Natural killer cell treated with Interleukin-12 subunit alpha and Interleukin-12 subunit beta and Interleukin-15 and Interleukin-18, amount 100 ng/mL, for 72 hours (primary cell): ENCODE measurements around the gene FHAD1. TPM values are rescaled to one million over a fixed set of nuclear protein-coding genes. Genes with fewer than 3 reads are reported as not detected.

ENCODE experiments used
- ATAC-seq, 2 donors: fragments of 150-1000 bp; cut with Tn5 transposase in 1 of 2; sonication (Bioruptor Pico), chemical (Tn5 transposase) in 1 of 2; 2 replicates each; pipeline ENCODE4 v1.10.0; 2021
- DNase-seq: peaks from one replicate; pipeline ENCODE4 v3.0.0; 2022; ENCODE audit warnings: low spot score
- H3K27ac Mint-ChIP-seq, 2 donors: 1 replicate in 1 of 2; 2 replicates in 1 of 2; pipeline ENCODE4 v1.8.0; 2022; ENCODE audit warnings: mixed read lengths in 2 of 2, mild to moderate bottlenecking in 1 of 2, moderate library complexity in 1 of 2
- H3K27me3 Mint-ChIP-seq, 2 donors: 1 replicate in 1 of 2; 2 replicates in 1 of 2; pipeline ENCODE4 v1.8.0; 2022; ENCODE audit warnings: mixed read lengths in 2 of 2
- H3K36me3 Mint-ChIP-seq: one replicate; pipeline ENCODE4 v1.8.0; 2022; ENCODE audit warnings: mixed read lengths
- H3K4me1 Mint-ChIP-seq, 2 donors: 1 replicate in 1 of 2; 2 replicates in 1 of 2; pipeline ENCODE4 v1.8.0; 2022; ENCODE audit warnings: low read depth in 2 of 2, mixed read lengths in 2 of 2, mild to moderate bottlenecking in 1 of 2
- H3K4me3 Mint-ChIP-seq: one replicate; pipeline ENCODE4 v1.8.0; 2022; ENCODE audit warnings: mixed read lengths
- H3K9me3 Mint-ChIP-seq: 2 replicates; pipeline ENCODE4 v1.8.0; 2022; ENCODE audit warnings: mixed read lengths
- total RNA-seq, 2 donors: library from RNA; stranded (reverse); gene quantifications; one replicate each; pipeline ENCODE4 v1.2.3, GENCODE V29; 2022

Gene FHAD1
- total RNA-seq, 2 donors from 2014 or later, result 0.42 TPM; not detected in 1

- ATAC-seq (no peak), DNase-seq (no peak)
- Mint-ChIP-seq H3K9me3 (no peaks in the 10 kb centered on the region), H3K4me3 (peak overlapping the region; percentile 83), H3K27ac (peak overlapping the region; percentile 72 to 80), H3K27me3 (no peaks in the 10 kb centered on the region), H3K36me3 (no peaks in the 10 kb centered on the region), H3K4me1 (peaks cover 71 to 77% of the 10 kb centered on the region in 2 donors)
Measured at GRCh38 chr1:15344380-15344779, 97.4 kb downstream of the FHAD1 start.

- Mint-ChIP-seq H3K27ac (peak overlapping the region; percentile 72 to 80), H3K27me3 (no peaks in the 10 kb centered on the region), H3K4me3 (peak overlapping the region; percentile 83), H3K9me3 (no peaks in the 10 kb centered on the region), H3K4me1 (peaks cover 72 to 78% of the 10 kb centered on the region in 2 donors), H3K36me3 (no peaks in the 10 kb centered on the region)
- ATAC-seq, result no peak
- DNase-seq, result no peak
Measured at GRCh38 chr1:15344800-15345704, 98.0 kb downstream of the FHAD1 start.

- H3K4me3 Mint-ChIP-seq, result peak overlapping the region; percentile 83
- no peaks in the 10 kb centered on the region for H3K27me3 Mint-ChIP-seq
- H3K36me3 Mint-ChIP-seq, result no peaks in the 10 kb centered on the region
- peak; percentile 88 for DNase-seq
- no peaks in the 10 kb centered on the region for H3K9me3 Mint-ChIP-seq
- ATAC-seq, result peak; percentile 96 to 97
- peak overlapping the region; percentile 72 to 80 for H3K27ac Mint-ChIP-seq
- H3K4me1 Mint-ChIP-seq, result peaks cover 71 to 81% of the 10 kb centered on the region in 2 donors
Measured at GRCh38 chr1:15345705-15346345, 98.8 kb downstream of the FHAD1 start.

- no peaks in the 10 kb centered on the region for H3K9me3 Mint-ChIP-seq
- peak overlapping the region; percentile 72 to 80 for H3K27ac Mint-ChIP-seq
- H3K36me3 Mint-ChIP-seq, result no peaks in the 10 kb centered on the region
- peaks cover 70 to 79% of the 10 kb centered on the region in 2 donors for H3K4me1 Mint-ChIP-seq
- peak overlapping the region; percentile 83 for H3K4me3 Mint-ChIP-seq
- ATAC-seq (no peak), DNase-seq (no peak)
- no peaks in the 10 kb centered on the region for H3K27me3 Mint-ChIP-seq
Measured at GRCh38 chr1:15346346-15347030, 99.5 kb downstream of the FHAD1 start.

GRCh38 chr1:15347182-15347581 lies 100.2 kb downstream of the FHAD1 start:
- DNase-seq (peak; percentile 64), ATAC-seq (peak; percentile 47 to 62)
- Mint-ChIP-seq H3K9me3 (no peaks in the 10 kb centered on the region), H3K4me3 (peak overlapping the region; percentile 83), H3K36me3 (no peaks in the 10 kb centered on the region), H3K4me1 (peaks cover 64 to 77% of the 10 kb centered on the region in 2 donors), H3K27me3 (no peaks in the 10 kb centered on the region), H3K27ac (peak overlapping the region; percentile 72 to 80)

GRCh38 chr1:15348648-15349047 lies 101.6 kb downstream of the FHAD1 start:
- peak overlapping the region; percentile 83 for H3K4me3 Mint-ChIP-seq
- DNase-seq (no peak), ATAC-seq (no peak)
- H3K36me3 Mint-ChIP-seq, result no peaks in the 10 kb centered on the region
- peaks cover 5% of the 10 kb centered on the region for H3K9me3 Mint-ChIP-seq
- H3K27ac Mint-ChIP-seq, result peak overlapping the region; percentile 72 to 80
- no peaks in the 10 kb centered on the region for H3K27me3 Mint-ChIP-seq
- H3K4me1 Mint-ChIP-seq, result peaks cover 67 to 76% of the 10 kb centered on the region in 2 donors

GRCh38 chr1:15349133-15349532 lies 102.1 kb downstream of the FHAD1 start:
- H3K36me3 Mint-ChIP-seq, result no peaks in the 10 kb centered on the region

GRCh38 chr1:15350151-15350550 lies 103.1 kb downstream of the FHAD1 start:
- H3K36me3 Mint-ChIP-seq, result no peaks in the 10 kb centered on the region
- peaks cover 5% of the 10 kb centered on the region for H3K9me3 Mint-ChIP-seq
- peaks cover 61 to 72% of the 10 kb centered on the region in 2 donors for H3K4me1 Mint-ChIP-seq
- no peaks in the 10 kb centered on the region for H3K27me3 Mint-ChIP-seq
- peak overlapping the region; percentile 43 to 72 for H3K27ac Mint-ChIP-seq
- H3K4me3 Mint-ChIP-seq, result no peak overlapping the region
- ATAC-seq (no peak), DNase-seq (no peak)

More at GRCh38 chr1:15349133-15349532, 102.1 kb downstream of the FHAD1 start:
- H3K4me3 Mint-ChIP-seq, result no peak overlapping the region
- no peak for DNase-seq
- H3K27ac Mint-ChIP-seq, result peak overlapping the region in 1 of 2 donors; percentile 72
- H3K4me1 Mint-ChIP-seq, result peaks cover 63 to 74% of the 10 kb centered on the region in 2 donors
- H3K27me3 Mint-ChIP-seq, result no peaks in the 10 kb centered on the region
- ATAC-seq, result no peak
- peaks cover 5% of the 10 kb centered on the region for H3K9me3 Mint-ChIP-seq

GRCh38 chr1:15350551-15351200 lies 103.7 kb downstream of the FHAD1 start:
- Mint-ChIP-seq H3K36me3 (no peaks in the 10 kb centered on the region), H3K9me3 (peaks cover 5% of the 10 kb centered on the region), H3K27ac (peak overlapping the region in 1 of 2 donors; percentile 43), H3K4me3 (no peak overlapping the region), H3K27me3 (no peaks in the 10 kb centered on the region), H3K4me1 (peaks cover 57 to 71% of the 10 kb centered on the region in 2 donors)
- ATAC-seq, result no peak
- no peak for DNase-seq

- Mint-ChIP-seq H3K27me3 (no peaks in the 10 kb centered on the region), H3K4me1 (peaks cover 57 to 70% of the 10 kb centered on the region in 2 donors), H3K27ac (peak overlapping the region in 1 of 2 donors; percentile 43), H3K9me3 (peaks cover 5% of the 10 kb centered on the region), H3K4me3 (no peak overlapping the region), H3K36me3 (no peaks in the 10 kb centered on the region)
- ATAC-seq (no peak), DNase-seq (no peak)
Measured at GRCh38 chr1:15351310-15351709, 104.3 kb downstream of the FHAD1 start.

GRCh38 chr1:15352128-15352957 lies 105.3 kb downstream of the FHAD1 start:
- H3K9me3 Mint-ChIP-seq, result peaks cover 5% of the 10 kb centered on the region
- peaks cover 46 to 61% of the 10 kb centered on the region in 2 donors for H3K4me1 Mint-ChIP-seq
- peak; percentile 67 for DNase-seq
- peak; percentile 88 to 89 for ATAC-seq
- peak overlapping the region; percentile 72 for H3K4me3 Mint-ChIP-seq
- no peaks in the 10 kb centered on the region for H3K36me3 Mint-ChIP-seq
- no peaks in the 10 kb centered on the region for H3K27me3 Mint-ChIP-seq
- H3K27ac Mint-ChIP-seq, result peak overlapping the region; percentile 63 to 74

- Mint-ChIP-seq H3K9me3 (peaks cover 5% of the 10 kb centered on the region), H3K27me3 (no peaks in the 10 kb centered on the region), H3K4me3 (no peak overlapping the region), H3K36me3 (no peaks in the 10 kb centered on the region), H3K4me1 (peaks cover 32 to 44% of the 10 kb centered on the region in 2 donors), H3K27ac (no peak overlapping the region)
- DNase-seq (no peak), ATAC-seq (no peak)
Measured at GRCh38 chr1:15353839-15354579, 107.0 kb downstream of the FHAD1 start.
